Smooth muscle cell (in vitro differentiated cells): Measurements from ENCODE around the gene SH3TC1. TPM values are rescaled to one million over a fixed set of nuclear protein-coding genes. Genes with fewer than 3 reads are reported as not detected.

Experiments used
- DNase-seq: peaks from one replicate; lab custom pipeline; 2025; ENCODE audit not compliant: unreplicated experiment; lab: John Stamatoyannopoulos, UW
- H2AFZ ChIP-seq: fragments of 200-600 bp; sonication (generic); 2 replicates; pipeline ENCODE4 v1.6.0; 2016; ENCODE audit warnings: antibody characterized with exemption, low read depth, mild to moderate bottlenecking
- H3F3A ChIP-seq: fragments of 200-600 bp; sonication (generic); 2 replicates; pipeline ENCODE4 v1.6.0; 2017; ENCODE audit warnings: antibody characterized with exemption, low read depth
- H3K27ac ChIP-seq: fragments of 200-600 bp; sonication (generic); 2 replicates; pipeline ENCODE4 v1.5.1; 2016; ENCODE audit warnings: low read depth, mild to moderate bottlenecking
- H3K27me3 ChIP-seq: fragments of 200-600 bp; sonication (generic); 2 replicates; pipeline ENCODE4 v1.6.1; 2016; ENCODE audit warnings: low read depth, mild to moderate bottlenecking
- H3K36me3 ChIP-seq: fragments of 200-600 bp; sonication (generic); 2 replicates; pipeline ENCODE4 v1.5.1; 2016; ENCODE audit warnings: low read depth
- H3K4me1 ChIP-seq: fragments of 200-600 bp; sonication (generic); 2 replicates; pipeline ENCODE4 v1.5.1; 2016; ENCODE audit warnings: low read depth
- H3K4me2 ChIP-seq: fragments of 200-600 bp; sonication (generic); 2 replicates; pipeline ENCODE4 v1.6.0; 2016; ENCODE audit warnings: mild to moderate bottlenecking
- H3K4me3 ChIP-seq: fragments of 200-600 bp; sonication (generic); 2 replicates; pipeline ENCODE4 v1.5.1; 2016; ENCODE audit warnings: mild to moderate bottlenecking
- H3K79me2 ChIP-seq: fragments of 200-600 bp; sonication (generic); 2 replicates; pipeline ENCODE4 v1.6.0; 2016; ENCODE audit warnings: low read depth, mild to moderate bottlenecking
- H3K9ac ChIP-seq: fragments of 200-600 bp; sonication (generic); 2 replicates; pipeline ENCODE4 v1.6.0; 2016; ENCODE audit warnings: low read depth
- H3K9me3 ChIP-seq: fragments of 200-600 bp; sonication (generic); replicated peaks from 2 replicates; pipeline ENCODE4 v1.5.1; 2016; ENCODE audit warnings: low read depth
- H4K20me1 ChIP-seq: fragments of 200-600 bp; sonication (generic); 2 replicates; pipeline ENCODE4 v1.6.0; 2016; ENCODE audit warnings: low read depth
- CTCF ChIP-seq: fragments of 200-600 bp; sonication (generic); IDR thresholded peaks from 2 replicates; pipeline ENCODE4 v1.5.1; 2017; ENCODE audit warnings: borderline replicate concordance, mild to moderate bottlenecking, antibody characterized with exemption; ENCODE audit not compliant: insufficient read depth, poor library complexity, severe bottlenecking
- WGBS: methylation state at CpG from one replicate; pipeline ENCODE4 v1.1.7; 2016; ENCODE audit warnings: low lambda C conversion rate; 5-methylcytosine and 5-hydroxymethylcytosine counted together
- polyA plus RNA-seq: library from polyadenylated mRNA; unstranded; fragments of >200 nt; fragmentation: Nextera tagmentation; extraction: Ambion mirVana; gene quantifications from 2 replicates; pipeline ENCODE4 v1.2.1, GENCODE V29; 2016
- total RNA-seq: library from RNA; depleted of rRNA; stranded (reverse); fragments of >200 nt; gene quantifications from 2 replicates; pipeline ENCODE4 v1.2.3, GENCODE V29; 2014

The SH3TC1 gene
- total and polyA plus RNA-seq, 2 experiments from 2014 or later: 7.8 to 17.7 TPM

DNA sequence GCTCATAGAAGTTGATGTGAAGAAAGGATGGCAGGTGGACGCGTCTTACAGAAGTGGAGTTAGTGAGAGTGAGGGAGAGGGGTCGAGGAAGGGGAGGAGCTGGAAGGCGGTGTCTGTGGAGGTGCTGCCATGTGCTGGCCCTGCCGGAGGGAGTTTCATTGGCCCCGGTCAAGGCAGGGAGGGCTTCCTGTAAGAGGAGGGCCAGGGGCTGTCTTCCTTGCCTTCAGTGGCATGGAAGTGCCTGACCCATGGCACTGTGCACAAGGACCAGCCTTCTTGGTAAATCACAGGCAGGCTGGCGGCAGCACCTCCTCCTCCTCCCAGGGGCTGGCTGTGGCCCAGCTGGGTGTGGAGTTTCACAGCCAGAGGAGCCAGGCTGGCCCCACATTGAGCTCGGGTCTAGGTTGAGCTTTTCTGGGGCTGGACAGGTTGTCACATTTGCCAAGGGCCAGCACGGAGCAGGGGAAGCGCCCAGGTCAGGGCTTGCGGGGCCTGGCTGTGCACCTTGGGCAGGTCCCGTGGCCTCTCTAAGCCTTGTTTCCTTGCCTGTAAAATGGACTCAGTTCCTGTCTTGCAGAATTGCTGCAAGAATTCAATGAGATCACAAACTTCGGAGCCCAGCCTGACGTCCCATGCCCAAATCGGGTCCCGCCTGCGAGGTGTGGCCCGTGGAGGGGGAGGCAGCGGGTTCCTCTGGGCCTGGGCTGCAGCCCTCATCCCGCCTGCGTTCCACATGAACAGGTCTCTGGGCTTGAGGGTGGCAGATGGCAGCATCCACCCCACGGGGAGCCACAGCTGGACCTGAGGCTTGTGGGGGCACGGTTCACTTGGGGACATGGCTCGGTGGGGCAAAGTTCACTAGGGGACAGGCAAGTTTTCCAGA is 77.5 kb downstream of the SH3TC1 start:
- DNase-seq: no peak

GRCh38 chr4:8277356-8278008 is 78.4 kb downstream of the SH3TC1 start:
- H3K9me3 ChIP-seq: no peaks in the 10 kb centered on the region
- no peak for DNase-seq
- H3K4me1 ChIP-seq: peaks cover 12% of the 10 kb centered on the region
- H3K27ac ChIP-seq: peak overlapping the region; percentile 76
- no peaks in the 10 kb centered on the region for H3K36me3 ChIP-seq
- H4K20me1 ChIP-seq: peaks cover 25% of the 10 kb centered on the region
- H3K9ac ChIP-seq: no peak overlapping the region
- H3K4me3 ChIP-seq: no peak overlapping the region
- peaks cover 10% of the 10 kb centered on the region for H3F3A ChIP-seq
- peak overlapping the region; percentile 68 for H3K4me2 ChIP-seq
- TF ChIP-seq CTCF: no peak
- peaks cover 18% of the 10 kb centered on the region for H3K79me2 ChIP-seq
- 88% methylated on average over 11 of the region's 11 CpGs for WGBS
- H3K27me3 ChIP-seq: no peaks in the 10 kb centered on the region
- H2AFZ ChIP-seq: no peak overlapping the region

More for the DNA sequence above, 77.5 kb downstream of the SH3TC1 start:
- peaks cover 12% of the 10 kb centered on the region for H3K4me1 ChIP-seq
- peaks cover 20% of the 10 kb centered on the region for H3K79me2 ChIP-seq
- H3K9me3 ChIP-seq: no peaks in the 10 kb centered on the region
- H4K20me1 ChIP-seq: peaks cover 33% of the 10 kb centered on the region
- TF ChIP-seq CTCF: no peak
- H2AFZ ChIP-seq: no peak overlapping the region
- no peak overlapping the region for H3K9ac ChIP-seq
- no peak overlapping the region for H3K4me3 ChIP-seq
- WGBS: 70% methylated on average over 24 of the region's 24 CpGs
- H3K27me3 ChIP-seq: no peaks in the 10 kb centered on the region
- peaks cover 10% of the 10 kb centered on the region for H3F3A ChIP-seq
- peak overlapping the region; percentile 9 for H3K4me2 ChIP-seq
- H3K36me3 ChIP-seq: no peaks in the 10 kb centered on the region
- no peak overlapping the region for H3K27ac ChIP-seq

DNA sequence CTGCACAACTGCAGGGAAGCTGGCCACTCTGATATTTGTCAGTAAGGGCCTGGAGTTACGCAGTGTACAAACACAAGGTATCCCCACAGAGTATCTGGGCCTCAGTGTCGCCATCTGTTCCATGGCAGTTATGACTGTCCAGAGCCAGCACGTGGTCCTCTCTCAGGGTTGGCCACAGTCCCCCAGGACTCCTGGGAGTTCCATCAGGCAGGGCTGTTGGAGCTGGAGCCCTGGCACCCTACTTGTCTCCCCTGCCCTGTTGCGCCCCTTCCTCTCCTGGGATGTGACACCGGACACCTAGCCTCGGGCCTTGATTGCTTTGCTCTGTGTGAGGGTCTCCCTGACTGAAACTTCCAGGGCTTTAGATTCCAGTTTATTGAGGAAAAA is 78.9 kb downstream of the SH3TC1 start:
- Histone ChIP-seq H3K9me3 (no peaks in the 10 kb centered on the region), H3K4me1 (peaks cover 12% of the 10 kb centered on the region), H3K4me2 (peak overlapping the region; percentile 68), H4K20me1 (peaks cover 23% of the 10 kb centered on the region), H3K4me3 (no peak overlapping the region), H3F3A (peaks cover 10% of the 10 kb centered on the region), H3K27ac (peak overlapping the region; percentile 76), H3K79me2 (peaks cover 18% of the 10 kb centered on the region), H3K27me3 (no peaks in the 10 kb centered on the region), H3K9ac (peak overlapping the region; percentile 27), H2AFZ (no peak overlapping the region), H3K36me3 (no peaks in the 10 kb centered on the region)
- DNase-seq: no peak
- no peak for TF ChIP-seq CTCF
- 47% methylated on average over 6 of the region's 6 CpGs for WGBS
